CD4-positive, alpha-beta T cell treated with Interleukin-1 beta for 1 hour (primary cell): Measurements from ENCODE around the gene RRP1B.
A peak's percentile ranks its signal among the peaks of the same experiment; 100 is the strongest.
"Not testable (repeated sequence)": the region's sequence is repeated elsewhere in the genome, so short reads cannot be mapped to it uniquely, and the experiment has no call there.

Source experiments
- DNase-seq, 2 donors: peaks; one replicate each; pipeline ENCODE4 v3.0.0-alpha.2; 2020 to 2022

The RRP1B gene

GRCh38 chr21:43701936-43702784, 42.8 kb downstream of the RRP1B start:
- no peak for DNase-seq

- DNase-seq = no peak
Observed at GRCh38 chr21:43702785-43703034, 43.4 kb downstream of the RRP1B start.

GRCh38 chr21:43703035-43703880, 43.9 kb downstream of the RRP1B start:
- DNase-seq = peak; percentile 21 to 27

- no peak for DNase-seq
Observed at GRCh38 chr21:43707462-43707861, 48.1 kb downstream of the RRP1B start.

- DNase-seq = no peak
Observed at GRCh38 chr21:43708745-43709381, 49.5 kb downstream of the RRP1B start.

GRCh38 chr21:43712268-43712942, 53.0 kb downstream of the RRP1B start:
- DNase-seq = no peak

GRCh38 chr21:43713123-43713522, 53.8 kb downstream of the RRP1B start:
- not testable (repeated sequence) for DNase-seq

- DNase-seq = no peak
Observed at GRCh38 chr21:43716376-43717165, 57.2 kb downstream of the RRP1B start.

GRCh38 chr21:43717166-43717853, 58.0 kb downstream of the RRP1B start:
- DNase-seq = no peak

GRCh38 chr21:43717967-43718871, 58.9 kb downstream of the RRP1B start:
- no peak for DNase-seq

- DNase-seq = peak; percentile 79 to 85
Observed at GRCh38 chr21:43718872-43719747, 59.8 kb downstream of the RRP1B start, which contains the start of gene PDXK. Gene PDXK, plus strand, starts transcription at chr21:43719129. Its CDS starts 166 bp downstream, at chr21:43719295.

- peak; percentile 29 to 42 for DNase-seq
Observed at GRCh38 chr21:43719748-43720538, 60.6 kb downstream of the RRP1B start.

GRCh38 chr21:43720539-43721166, 61.3 kb downstream of the RRP1B start:
- DNase-seq = no peak

GRCh38 chr21:43721206-43721605, 61.8 kb downstream of the RRP1B start:
- no peak for DNase-seq

- DNase-seq = no peak
Observed at GRCh38 chr21:43721939-43722338, 62.6 kb downstream of the RRP1B start.

- no peak for DNase-seq
Observed at GRCh38 chr21:43723648-43724047, 64.3 kb downstream of the RRP1B start.

- no peak for DNase-seq
Observed at GRCh38 chr21:43726686-43727518, 67.5 kb downstream of the RRP1B start.
